HepG2 (cell line): ENCODE results near the gene MEGF10.

Experiments
- CTCF ChIP-seq: sonication (generic); formaldehyde crosslinking; IDR thresholded peaks from 2 replicates; pipeline ENCODE4 v1.5.0; 2020; ENCODE audit warnings: mild to moderate bottlenecking, missing genetic modification reagents, moderate library complexity
- FOSL2 ChIP-seq: sonication (generic); formaldehyde crosslinking; IDR thresholded peaks from 2 replicates; pipeline ENCODE4 v1.4.0; 2020; ENCODE audit warnings: missing genetic modification reagents
- HBP1 ChIP-seq: IDR thresholded peaks from 2 replicates; pipeline ENCODE4 v1.6.1; 2016; ENCODE audit warnings: low read depth, control low read depth
- PBX2 ChIP-seq: IDR thresholded peaks from 2 replicates; pipeline ENCODE4 v1.6.1; 2016; ENCODE audit warnings: control low read depth
- ZNF274 ChIP-seq: sonication (generic); formaldehyde crosslinking; IDR thresholded peaks from 2 replicates; pipeline ENCODE4 v1.5.1; 2020; ENCODE audit warnings: mild to moderate bottlenecking, missing genetic modification reagents
- ZNF383 ChIP-seq: sonication (generic); formaldehyde crosslinking; IDR thresholded peaks from 2 replicates; pipeline ENCODE4 v1.4.0; 2020; ENCODE audit warnings: missing genetic modification reagents, mild to moderate bottlenecking, borderline replicate concordance
- ZNF562 ChIP-seq: sonication (generic); formaldehyde crosslinking; IDR thresholded peaks from 2 replicates; pipeline ENCODE4 v1.8.0; 2022; ENCODE audit warnings: missing genetic modification reagents, borderline replicate concordance

GRCh38 chr5:127355337-127355736 is 64.7 kb downstream of the MEGF10 start:
- TF ChIP-seq FOSL2 (CRISPR knock-in tag) (no peak), ZNF274 (CRISPR knock-in tag) (no peak), PBX2 (CRISPR knock-in tag) (no peak), CTCF (no peak), ZNF383 (CRISPR knock-in tag) (no peak), HBP1 (CRISPR knock-in tag) (no peak), ZNF562 (CRISPR knock-in tag) (no peak)
